Naive thymus-derived CD4-positive, alpha-beta T cell (primary cell): ENCODE results near the gene SORCS1. TPM values are rescaled to one million over a fixed set of nuclear protein-coding genes. Genes with fewer than 3 reads are reported as not detected.

Experiments used
- ATAC-seq: fragments of 150-1000 bp; cut with Tn5 transposase; 2 replicates; pipeline ENCODE4 v1.10.0; 2021; ENCODE audit warnings: mild to moderate bottlenecking, moderate library complexity
- CTCF ChIA-PET: fragments of 350-600 bp; sonication (Branson Sonifier 250); formaldehyde crosslinking; loops from one replicate; lab custom pipeline; 2021; ENCODE audit warnings: antibody characterized with exemption; lab: Charles Lee
- POLR2A ChIA-PET: fragments of 350-600 bp; sonication (Branson Sonifier 250); formaldehyde crosslinking; loops from one replicate; lab custom pipeline; 2021; ENCODE audit warnings: antibody characterized with exemption, inconsistent platforms; lab: Charles Lee
- DNase-seq, 9 donors: peaks; one replicate each; pipeline versions ENCODE4 v3.0.0 to v3.0.0-alpha.2; 2020 to 2022; ENCODE audit warnings: mixed read lengths in 1 of 9
- H3K27ac ChIP-seq: one replicate; pipeline ENCODE4 v1.7.0; 2013; ENCODE audit warnings: mild to moderate bottlenecking, low read depth, low read length, moderate library complexity
- H3K27me3 ChIP-seq, 2 donors: one replicate each; pipeline ENCODE4 v1.7.0; 2013; ENCODE audit warnings: low read length in 2 of 2, mild to moderate bottlenecking in 2 of 2, moderate library complexity in 2 of 2; ENCODE audit not compliant: control insufficient read depth in 2 of 2, insufficient read depth in 2 of 2
- H3K36me3 ChIP-seq, 3 experiments: 1 replicate in 2 of 3; 2 replicates in 1 of 3; pipeline ENCODE4 v1.7.0; 2013; ENCODE audit warnings: low read length in 3 of 3, mild to moderate bottlenecking in 3 of 3, moderate library complexity in 1 of 3; ENCODE audit not compliant: insufficient read depth in 3 of 3, control insufficient read depth in 2 of 3
- H3K4me1 ChIP-seq, 2 donors: one replicate each; pipeline ENCODE4 v1.7.0; 2013; ENCODE audit warnings: low read length in 2 of 2, mild to moderate bottlenecking in 2 of 2, moderate library complexity in 1 of 2; ENCODE audit not compliant: control insufficient read depth in 2 of 2, insufficient read depth in 2 of 2
- H3K4me3 ChIP-seq: 2 replicates; pipeline ENCODE4 v1.7.0; 2013; ENCODE audit warnings: mild to moderate bottlenecking, low read length
- H3K9me3 ChIP-seq, 3 experiments: 1 replicate in 2 of 3; 2 replicates in 1 of 3; pipeline ENCODE4 v1.7.0; 2013; ENCODE audit warnings: low read length in 3 of 3; ENCODE audit not compliant: control insufficient read depth in 2 of 3
- H3K27ac Mint-ChIP-seq, 9 donors: one replicate each; pipeline ENCODE4 v1.8.0; 2020 to 2022; ENCODE audit warnings: mixed read lengths in 9 of 9, mild to moderate bottlenecking in 8 of 9, moderate library complexity in 5 of 9, inconsistent platforms in 2 of 9
- H3K27me3 Mint-ChIP-seq, 5 donors: one replicate each; pipeline ENCODE4 v1.8.0; 2021 to 2022; ENCODE audit warnings: mixed read lengths in 5 of 5, mild to moderate bottlenecking in 1 of 5
- H3K36me3 Mint-ChIP-seq, 5 donors: one replicate each; pipeline ENCODE4 v1.8.0; 2020 to 2022; ENCODE audit warnings: mixed read lengths in 5 of 5, mild to moderate bottlenecking in 3 of 5, inconsistent platforms in 1 of 5
- H3K4me1 Mint-ChIP-seq, 7 donors: one replicate each; pipeline ENCODE4 v1.8.0; 2020 to 2022; ENCODE audit warnings: mixed read lengths in 7 of 7, mild to moderate bottlenecking in 3 of 7, inconsistent platforms in 1 of 7
- H3K4me3 Mint-ChIP-seq, 10 donors: one replicate each; pipeline ENCODE4 v1.8.0; 2020 to 2022; ENCODE audit warnings: mild to moderate bottlenecking in 10 of 10, mixed read lengths in 10 of 10, moderate library complexity in 6 of 10, inconsistent platforms in 2 of 10
- H3K9me3 Mint-ChIP-seq, 11 donors: one replicate each; pipeline ENCODE4 v1.8.0; 2020 to 2022; ENCODE audit warnings: mixed read lengths in 11 of 11, mild to moderate bottlenecking in 4 of 11, inconsistent platforms in 1 of 11, moderate library complexity in 1 of 11
- intact Hi-C, 2 donors: fragments of 100-400 bp; cut with micrococcal nuclease; formaldehyde crosslinking; loops; one replicate each; pipeline ENCODE4 v1.15.1; 2023
- polyA plus RNA-seq, 2 donors: library from polyadenylated mRNA; unstranded; fragments of 300-500 nt; fragmentation: Illumina TruSeq; gene quantifications; one replicate each; pipeline ENCODE4 v1.2.3, GENCODE V29; 2021
- total RNA-seq, 6 experiments: library from RNA in 5 of 6; stranded (reverse) in 5 of 6; gene quantifications; 1 replicate in 5 of 6; 2 replicates in 1 of 6; pipeline ENCODE4 v1.2.3 and lab custom pipeline; 2021 to 2026

SORCS1 gene
- total and polyA plus RNA-seq, 7 experiments from 2014 or later = not detected

GRCh38 chr10:106857728-106858127, 306.8 kb downstream of the SORCS1 start:
- POLR2A ChIA-PET = no interaction called here
- peaks cover 1 to 20% (median 7%) of the 10 kb centered on the region in 11 donors for H3K9me3 Mint-ChIP-seq
- H3K27me3 ChIP-seq = no peaks in the 10 kb centered on the region
- ATAC-seq (no peak), DNase-seq (no peak)
- CTCF ChIA-PET = no interaction called here
- no peaks in the 10 kb centered on the region for H3K9me3 ChIP-seq
- no peaks in the 10 kb centered on the region for H3K36me3 ChIP-seq
- H3K4me3 ChIP-seq = no peak overlapping the region
- H3K27ac ChIP-seq = no peak overlapping the region
- no peak overlapping the region for H3K4me3 Mint-ChIP-seq
- no peaks in the 10 kb centered on the region for H3K4me1 ChIP-seq
- intact Hi-C loops = no loop called here
- no peaks in the 10 kb centered on the region for H3K4me1 Mint-ChIP-seq
- H3K27me3 Mint-ChIP-seq = no peaks in the 10 kb centered on the region
- no peak overlapping the region for H3K27ac Mint-ChIP-seq
- no peaks in the 10 kb centered on the region for H3K36me3 Mint-ChIP-seq

GRCh38 chr10:106857213-106857612, 307.3 kb downstream of the SORCS1 start:
- Mint-ChIP-seq H3K36me3 (no peaks in the 10 kb centered on the region), H3K9me3 (peaks cover 2 to 20% (median 9%) of the 10 kb centered on the region in 11 donors), H3K4me3 (no peak overlapping the region), H3K4me1 (no peaks in the 10 kb centered on the region), H3K27ac (no peak overlapping the region), H3K27me3 (no peaks in the 10 kb centered on the region)
- Histone ChIP-seq H3K27me3 (no peaks in the 10 kb centered on the region), H3K4me3 (no peak overlapping the region), H3K4me1 (no peaks in the 10 kb centered on the region), H3K9me3 (no peaks in the 10 kb centered on the region), H3K27ac (no peak overlapping the region), H3K36me3 (no peaks in the 10 kb centered on the region)
- DNase-seq (no peak), ATAC-seq (no peak)
- ChIA-PET CTCF (no interaction called here), POLR2A (no interaction called here)
- intact Hi-C loops = no loop called here

- H3K4me3 ChIP-seq = no peak overlapping the region
- ChIA-PET POLR2A (no interaction called here), CTCF (no interaction called here)
- Mint-ChIP-seq H3K4me3 (peak overlapping the region in 2 of 10 donors; percentile 7 to 72), H3K9me3 (peaks cover 0 to 6% (median 0%) of the 10 kb centered on the region in 11 donors), H3K36me3 (no peaks in the 10 kb centered on the region), H3K4me1 (peaks cover 0 to 13% (median 5%) of the 10 kb centered on the region in 7 donors), H3K27ac (peak overlapping the region in 1 of 9 donors; percentile 77), H3K27me3 (no peaks in the 10 kb centered on the region)
- intact Hi-C loops = no loop called here
- DNase-seq (no peak), ATAC-seq (peak; percentile 44)
- no peaks in the 10 kb centered on the region for H3K9me3 ChIP-seq
- H3K36me3 ChIP-seq = no peaks in the 10 kb centered on the region
- H3K4me1 ChIP-seq = no peaks in the 10 kb centered on the region
- no peaks in the 10 kb centered on the region for H3K27me3 ChIP-seq
- H3K27ac ChIP-seq = no peak overlapping the region
Measured at GRCh38 chr10:106836933-106837663, 327.4 kb downstream of the SORCS1 start.

- Histone ChIP-seq H3K36me3 (no peaks in the 10 kb centered on the region), H3K4me1 (no peaks in the 10 kb centered on the region), H3K9me3 (no peaks in the 10 kb centered on the region), H3K4me3 (no peak overlapping the region), H3K27ac (no peak overlapping the region), H3K27me3 (no peaks in the 10 kb centered on the region)
- DNase-seq (no peak), ATAC-seq (no peak)
- H3K4me3 Mint-ChIP-seq = no peak overlapping the region
- no peaks in the 10 kb centered on the region for H3K36me3 Mint-ChIP-seq
- POLR2A ChIA-PET = no interaction called here
- H3K9me3 Mint-ChIP-seq = peaks cover 0 to 5% (median 0%) of the 10 kb centered on the region in 11 donors
- no peak overlapping the region for H3K27ac Mint-ChIP-seq
- no peaks in the 10 kb centered on the region for H3K27me3 Mint-ChIP-seq
- intact Hi-C loops = no loop called here
- peaks cover 0 to 11% (median 5%) of the 10 kb centered on the region in 7 donors for H3K4me1 Mint-ChIP-seq
- CTCF ChIA-PET = no interaction called here
Measured at GRCh38 chr10:106832846-106833245, 331.7 kb downstream of the SORCS1 start.

GRCh38 chr10:106830471-106830870, 334.0 kb downstream of the SORCS1 start:
- no peaks in the 10 kb centered on the region for H3K4me1 Mint-ChIP-seq
- no peaks in the 10 kb centered on the region for H3K36me3 ChIP-seq
- H3K27me3 ChIP-seq = no peaks in the 10 kb centered on the region
- H3K9me3 Mint-ChIP-seq = peaks cover 0 to 5% (median 0%) of the 10 kb centered on the region in 11 donors
- no peak overlapping the region for H3K4me3 Mint-ChIP-seq
- no peak for ATAC-seq
- no peak overlapping the region for H3K27ac Mint-ChIP-seq
- ChIA-PET POLR2A (no interaction called here), CTCF (no interaction called here)
- DNase-seq = no peak
- H3K4me1 ChIP-seq = no peaks in the 10 kb centered on the region
- no peak overlapping the region for H3K4me3 ChIP-seq
- intact Hi-C loops = no loop called here
- no peaks in the 10 kb centered on the region for H3K9me3 ChIP-seq
- H3K36me3 Mint-ChIP-seq = no peaks in the 10 kb centered on the region
- H3K27me3 Mint-ChIP-seq = no peaks in the 10 kb centered on the region
- H3K27ac ChIP-seq = no peak overlapping the region

- DNase-seq = no peak
- Histone ChIP-seq H3K9me3 (no peaks in the 10 kb centered on the region), H3K27me3 (no peaks in the 10 kb centered on the region), H3K4me1 (no peaks in the 10 kb centered on the region), H3K36me3 (no peaks in the 10 kb centered on the region), H3K27ac (no peak overlapping the region), H3K4me3 (no peak overlapping the region)
- POLR2A ChIA-PET = no interaction called here
- Mint-ChIP-seq H3K4me3 (no peak overlapping the region), H3K27me3 (no peaks in the 10 kb centered on the region), H3K4me1 (no peaks in the 10 kb centered on the region), H3K36me3 (no peaks in the 10 kb centered on the region), H3K27ac (no peak overlapping the region), H3K9me3 (peaks cover 0 to 5% (median 0%) of the 10 kb centered on the region in 11 donors)
- CTCF ChIA-PET = no interaction called here
- intact Hi-C loops = no loop called here
- no peak for ATAC-seq
Measured at GRCh38 chr10:106830006-106830405, 334.5 kb downstream of the SORCS1 start.

GRCh38 chr10:106826716-106827115, 337.8 kb downstream of the SORCS1 start:
- H3K27ac Mint-ChIP-seq = no peak overlapping the region
- no peak for ATAC-seq
- H3K4me1 Mint-ChIP-seq = no peaks in the 10 kb centered on the region
- POLR2A ChIA-PET = no interaction called here
- Histone ChIP-seq H3K9me3 (no peaks in the 10 kb centered on the region), H3K27me3 (no peaks in the 10 kb centered on the region), H3K4me1 (no peaks in the 10 kb centered on the region), H3K4me3 (no peak overlapping the region), H3K27ac (no peak overlapping the region), H3K36me3 (no peaks in the 10 kb centered on the region)
- intact Hi-C loops = no loop called here
- H3K9me3 Mint-ChIP-seq = no peaks in the 10 kb centered on the region
- H3K27me3 Mint-ChIP-seq = peaks cover 0 to 4% (median 0%) of the 10 kb centered on the region in 5 donors
- no peaks in the 10 kb centered on the region for H3K36me3 Mint-ChIP-seq
- H3K4me3 Mint-ChIP-seq = no peak overlapping the region
- CTCF ChIA-PET = no interaction called here
- DNase-seq = no peak
